Adrenal gland (tissue), 12 donors: Measurements from ENCODE around the gene TMPRSS11E. TPM values are rescaled to one million over a fixed set of nuclear protein-coding genes. Genes with fewer than 3 reads are reported as not detected.
A peak's percentile ranks its signal among the peaks of the same experiment; 100 is the strongest.
"Not testable (repeated sequence)": the region's sequence is repeated elsewhere in the genome, so short reads cannot be mapped to it uniquely, and the experiment has no call there.

ENCODE experiments used
- DNase-seq, 7 donors: peaks; one replicate each; pipeline ENCODE4 v3.0.0-alpha.2; 2019 to 2020
- H3K27ac ChIP-seq, 5 donors: fragments of 200-600 bp; sonication (generic) in 4 of 5; 1 replicate in 3 of 5; 2 replicates in 2 of 5; pipeline versions ENCODE4 v1.5.1 to v1.8.0; 2016 to 2020; ENCODE audit warnings: mild to moderate bottlenecking in 1 of 5
- H3K27me3 ChIP-seq: fragments of 200-600 bp; 2 replicates; pipeline ENCODE4 v1.8.0; 2021
- H3K36me3 ChIP-seq, 2 donors: fragments of 200-600 bp; replicated peaks in 1 of 2; 1 replicate in 1 of 2; 2 replicates in 1 of 2; pipeline versions ENCODE4 v1.5.1 to v1.8.0; 2018 to 2022
- H3K4me1 ChIP-seq, 2 donors: fragments of 200-600 bp; replicated peaks in 1 of 2; 1 replicate in 1 of 2; 2 replicates in 1 of 2; pipeline versions ENCODE4 v1.5.1 to v1.8.0; 2018 to 2021
- H3K4me3 ChIP-seq, 4 donors: fragments of 200-600 bp; sonication (generic) in 3 of 4; one replicate each; pipeline ENCODE4 v1.5.1; 2016 to 2018
- H3K9me3 ChIP-seq, 3 donors: fragments of 200-600 bp; sonication (generic) in 1 of 3; replicated peaks in 1 of 3; 1 replicate in 2 of 3; 2 replicates in 1 of 3; pipeline versions ENCODE4 v1.5.1 to v1.8.0; 2016 to 2021
- CTCF ChIP-seq, 6 experiments: fragments of 450-650 bp in 4 of 6; fragments of 200-600 bp in 2 of 6; sonication (generic) in 1 of 6; IDR thresholded peaks; 1 replicate in 5 of 6; 2 replicates in 1 of 6; pipeline versions ENCODE4 v1.5.1 to v1.8.0; 2016 to 2021; ENCODE audit warnings: antibody characterized with exemption in 6 of 6, mild to moderate bottlenecking in 2 of 6, moderate library complexity in 1 of 6
- POLR2A ChIP-seq, 2 donors: fragments of 450-650 bp; IDR thresholded peaks; one replicate each; pipeline ENCODE4 v1.6.1; 2017; ENCODE audit warnings: antibody characterized with exemption in 2 of 2, mild to moderate bottlenecking in 2 of 2, moderate library complexity in 1 of 2
- WGBS, 4 donors: extraction: QIAGEN DNeasy Blood & Tissue Kit in 2 of 4; methylation state at CpG; one replicate each; pipeline versions ENCODE4 v1.1.5 to v1.1.7; 2013 to 2017; 5-methylcytosine and 5-hydroxymethylcytosine counted together
- intact Hi-C, 2 donors: fragments of 100-400 bp; cut with DNase I; formaldehyde crosslinking; loops; one replicate each; pipeline versions ENCODE4 v1.14.1 to v1.15.0; 2022 to 2023
- polyA plus RNA-seq, 3 donors: library from polyadenylated mRNA; stranded (reverse); fragments of 200-250 nt in 2 of 3; fragments of 350-450 nt in 1 of 3; fragmentation: Illumina TruSeq in 1 of 3; extraction: RNeasy Lipid Tissue Mini Kit (QIAGEN cat#74804) in 1 of 3; gene quantifications; one replicate each; pipeline ENCODE4 v1.2.3, GENCODE V29; 2013 to 2014
- total RNA-seq, 9 donors: library from RNA; depleted of rRNA in 4 of 9; stranded (reverse); fragments of >200 nt in 4 of 9; fragments of 120-200 nt in 1 of 9; fragmentation: NEBNext Ultra II Directional in 1 of 9; extraction: Animal tissue kit (Norgen Biotek cat#: 25700) in 1 of 9; gene quantifications; one replicate each; pipeline versions ENCODE4 v1.1.0 to v1.2.4, GENCODE V29; 2013 to 2023
- donor health status: healthy with polysubstance abuse.
- donor health status: Bipolar disorder and iron deficiency.
- donor health status: DM: yes; HTN: yes; CAD: no.
- donor health status: DM: no; HTN: no; CAD: no.
- donor health status: DM: no; HTN: no; CAD: no.
- donor health status: DM: yes; HTN: yes; CAD: no.

Gene TMPRSS11E
- total and polyA plus RNA-seq, 12 donors, result 0.13 TPM; not detected in 11

- Histone ChIP-seq H3K27me3 (no peaks in the 10 kb centered on the region), H3K9me3 (no peaks in the 10 kb centered on the region), H3K4me3 (no peak overlapping the region), H3K27ac (no peak overlapping the region), H3K4me1 (no peaks in the 10 kb centered on the region), H3K36me3 (no peaks in the 10 kb centered on the region)
- intact Hi-C loops, result loop anchor here in 1 of 2 donors (10.0 kb wide), 1 partner anchor 680 kb away; no protein-coding TSS in a partner anchor
- no peak for TF ChIP-seq CTCF (IDR thresholded peaks at IDR 0.05)
- TF ChIP-seq POLR2A (IDR thresholded peaks at IDR 0.05), result no peak
- DNase-seq, result no peak
- WGBS, 4 donors, result 6 to 24% (median 14%) methylated on average over 1 of the region's 1 CpG
Measured at GRCh38 chr4:68494688-68495087, 47.4 kb downstream of the TMPRSS11E start.

- no peak overlapping the region for H3K4me3 ChIP-seq
- H3K36me3 ChIP-seq, result no peaks in the 10 kb centered on the region
- no peaks in the 10 kb centered on the region for H3K4me1 ChIP-seq
- 19 to 21% (median 20%) methylated on average over 5 of the region's 5 CpGs for WGBS, 4 donors
- H3K27me3 ChIP-seq, result no peaks in the 10 kb centered on the region
- no peaks in the 10 kb centered on the region for H3K9me3 ChIP-seq
- TF ChIP-seq POLR2A (IDR thresholded peaks at IDR 0.05) (no peak), CTCF (IDR thresholded peaks at IDR 0.05) (peak; percentile 43 to 87 (median 71))
- DNase-seq, result peak; percentile 44 to 70 (median 52)
- intact Hi-C loops, result loop anchor here in 1 of 2 donors (10.0 kb wide), 1 partner anchor 676 kb away; no protein-coding TSS in a partner anchor
- no peak overlapping the region for H3K27ac ChIP-seq
Measured at GRCh38 chr4:68498413-68499007, 51.2 kb downstream of the TMPRSS11E start.

GRCh38 chr4:68499021-68499420, 51.8 kb downstream of the TMPRSS11E start:
- 58 to 73% (median 70%) methylated on average over 4 of the region's 4 CpGs for WGBS, 4 donors

GRCh38 chr4:68503462-68503861, 56.2 kb downstream of the TMPRSS11E start:
- H3K4me3 ChIP-seq, intact Hi-C loops, H3K4me1 ChIP-seq, H3K27me3 ChIP-seq, DNase-seq, H3K9me3 ChIP-seq, H3K36me3 ChIP-seq, H3K27ac ChIP-seq: not testable (repeated sequence)
- WGBS, 4 donors, result 68 to 85% (median 71%) methylated on average over 4 of the region's 4 CpGs; no CpG with 5 or more reads in 1 of the 4 donors

More at GRCh38 chr4:68499021-68499420, 51.8 kb downstream of the TMPRSS11E start:
- Histone ChIP-seq H3K36me3 (no peaks in the 10 kb centered on the region), H3K9me3 (no peaks in the 10 kb centered on the region), H3K27me3 (no peaks in the 10 kb centered on the region), H3K27ac (no peak overlapping the region), H3K4me1 (no peaks in the 10 kb centered on the region), H3K4me3 (no peak overlapping the region)
- no peak for TF ChIP-seq CTCF (IDR thresholded peaks at IDR 0.05)
- no peak for TF ChIP-seq POLR2A (IDR thresholded peaks at IDR 0.05)
- intact Hi-C loops, result loop anchor here in 1 of 2 donors (10.0 kb wide), 1 partner anchor 676 kb away; no protein-coding TSS in a partner anchor
- DNase-seq, result no peak

- H3K4me1 ChIP-seq, H3K9me3 ChIP-seq, H3K36me3 ChIP-seq, H3K27me3 ChIP-seq, H3K27ac ChIP-seq, DNase-seq, H3K4me3 ChIP-seq, intact Hi-C loops: not testable (repeated sequence)
- WGBS, 4 donors, result 77 to 99% (median 88%) methylated on average over 3 to 4 of the region's 4 CpGs
Measured at GRCh38 chr4:68504836-68505235, 57.6 kb downstream of the TMPRSS11E start.

GRCh38 chr4:68505452-68505851, 58.2 kb downstream of the TMPRSS11E start:
- H3K4me3 ChIP-seq, DNase-seq, H3K4me1 ChIP-seq, H3K27ac ChIP-seq, H3K27me3 ChIP-seq, H3K36me3 ChIP-seq, H3K9me3 ChIP-seq, intact Hi-C loops: not testable (repeated sequence)
- 79 to 93% (median 91%) methylated on average over 1 of the region's 1 CpG for WGBS, 4 donors
